ENCODE measurements around the gene MAPK10. TPM values are rescaled to one million over a fixed set of nuclear protein-coding genes. Genes with fewer than 3 reads are reported as not detected.

MAPK10 gene
- total RNA-seq, 4 donors from 2014 or later, result 1.7 to 8.6 (median 4.4) TPM

GRCh38 chr4:86235549-86235948 lies 124.3 kb downstream of the MAPK10 start:
- Histone ChIP-seq H3K4me1 (no peaks in the 10 kb centered on the region), H3K4me3 (no peak overlapping the region), H3K27me3 (no peaks in the 10 kb centered on the region), H3K9me3 (peaks cover 0 to 4% (median 0%) of the 10 kb centered on the region in 3 donors), H3K27ac (no peak overlapping the region), H3K36me3 (no peaks in the 10 kb centered on the region)
- intact Hi-C loops (cut with DNase I), result no loop called here
- no peak for DNase-seq
- TF ChIP-seq CTCF (IDR thresholded peaks at IDR 0.05) (no peak), POLR2A (IDR thresholded peaks at IDR 0.05) (no peak)
- 75 to 80% methylated on average over 5 of the region's 5 CpGs for WGBS, 2 donors

DNA sequence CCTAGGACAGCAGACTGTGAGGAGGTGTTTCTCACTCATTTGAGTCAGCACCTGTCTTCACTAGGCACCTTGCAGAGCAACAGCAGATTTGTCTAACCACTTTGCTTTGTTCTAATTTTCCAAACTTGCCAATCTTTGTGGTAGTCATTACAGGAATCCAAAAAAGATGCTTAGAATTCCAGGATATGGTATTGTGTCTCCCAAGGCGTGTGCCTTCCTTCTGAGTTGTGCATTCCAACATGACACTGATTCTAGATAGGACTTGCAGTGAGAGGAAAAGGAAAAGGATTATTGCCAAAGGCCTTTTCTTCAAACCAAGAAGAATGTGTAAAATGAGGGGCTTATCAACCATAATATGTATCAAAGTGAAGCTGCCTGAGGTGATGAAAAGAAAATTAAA lies 126.2 kb downstream of the MAPK10 start:
- Histone ChIP-seq H3K4me3 (no peak overlapping the region), H3K27ac (no peak overlapping the region), H3K9me3 (peaks cover 0 to 4% (median 0%) of the 10 kb centered on the region in 3 donors), H3K4me1 (no peaks in the 10 kb centered on the region), H3K27me3 (no peaks in the 10 kb centered on the region), H3K36me3 (no peaks in the 10 kb centered on the region)
- TF ChIP-seq CTCF (IDR thresholded peaks at IDR 0.05), result no peak
- TF ChIP-seq POLR2A (IDR thresholded peaks at IDR 0.05), result no peak
- 13 to 16% methylated on average over 1 of the region's 1 CpG for WGBS, 2 donors
- DNase-seq, result no peak
- intact Hi-C loops (cut with DNase I), result no loop called here

DNA sequence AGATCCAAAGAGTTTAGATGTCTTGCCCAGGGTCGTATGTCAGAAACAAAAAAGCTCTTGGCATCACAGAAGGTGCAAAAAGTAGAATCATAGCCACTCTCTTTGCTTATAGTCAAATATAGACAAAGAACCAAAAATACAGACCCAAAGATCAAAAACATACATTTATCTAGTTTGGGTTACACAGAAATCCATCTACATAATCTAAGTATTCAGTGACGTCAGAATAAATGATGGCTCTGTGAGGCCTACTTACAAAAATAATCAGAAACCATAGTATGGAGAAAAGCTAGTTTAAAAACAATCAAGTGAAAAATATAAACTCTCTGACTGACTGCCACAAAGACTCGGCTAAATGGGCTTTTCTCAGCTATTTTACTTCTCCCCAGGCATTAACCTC lies 126.8 kb downstream of the MAPK10 start:
- no peak for TF ChIP-seq CTCF (IDR thresholded peaks at IDR 0.05)
- no peak for TF ChIP-seq POLR2A (IDR thresholded peaks at IDR 0.05)
- Histone ChIP-seq H3K4me1 (no peaks in the 10 kb centered on the region), H3K4me3 (no peak overlapping the region), H3K27me3 (no peaks in the 10 kb centered on the region), H3K9me3 (peaks cover 0 to 3% (median 0%) of the 10 kb centered on the region in 3 donors), H3K27ac (no peak overlapping the region), H3K36me3 (no peaks in the 10 kb centered on the region)
- no peak for DNase-seq
- intact Hi-C loops (cut with DNase I), result no loop called here
- 46 to 62% methylated on average over 3 of the region's 3 CpGs for WGBS, 2 donors

DNA sequence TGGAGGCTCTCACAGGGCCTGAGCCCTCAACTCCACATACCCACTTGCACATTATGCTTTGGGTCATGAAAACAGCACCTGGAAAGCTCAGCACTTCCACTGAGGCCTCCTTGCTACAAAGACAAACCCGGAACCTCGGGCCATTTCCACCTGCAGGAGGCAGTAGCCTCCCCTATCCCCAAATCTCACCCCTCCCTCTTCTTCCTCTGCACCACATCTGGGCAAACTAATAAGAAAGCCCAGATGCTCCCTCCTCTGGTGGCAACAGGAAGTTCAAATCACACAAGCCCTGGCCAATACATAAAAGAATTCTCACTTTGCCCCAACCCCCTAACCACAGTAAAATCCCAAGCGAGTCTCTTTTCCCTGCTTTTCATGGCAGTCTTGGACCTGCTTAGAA lies 136.4 kb downstream of the MAPK10 start:
- TF ChIP-seq CTCF (IDR thresholded peaks at IDR 0.05), result peak in 4 of 6 experiments; percentile 14 to 46 (median 24)
- no peak for TF ChIP-seq POLR2A (IDR thresholded peaks at IDR 0.05)
- no peak for DNase-seq
- H3K9me3 ChIP-seq, result no peaks in the 10 kb centered on the region
- H3K4me3 ChIP-seq, result no peak overlapping the region
- H3K27ac ChIP-seq, result no peak overlapping the region
- H3K4me1 ChIP-seq, result peaks cover 0 to 15% (median 5%) of the 10 kb centered on the region in 3 donors
- 60 to 78% methylated on average over 3 of the region's 3 CpGs for WGBS, 2 donors
- no peaks in the 10 kb centered on the region for H3K36me3 ChIP-seq
- intact Hi-C loops (cut with DNase I), result no loop called here
- H3K27me3 ChIP-seq, result no peaks in the 10 kb centered on the region

DNA sequence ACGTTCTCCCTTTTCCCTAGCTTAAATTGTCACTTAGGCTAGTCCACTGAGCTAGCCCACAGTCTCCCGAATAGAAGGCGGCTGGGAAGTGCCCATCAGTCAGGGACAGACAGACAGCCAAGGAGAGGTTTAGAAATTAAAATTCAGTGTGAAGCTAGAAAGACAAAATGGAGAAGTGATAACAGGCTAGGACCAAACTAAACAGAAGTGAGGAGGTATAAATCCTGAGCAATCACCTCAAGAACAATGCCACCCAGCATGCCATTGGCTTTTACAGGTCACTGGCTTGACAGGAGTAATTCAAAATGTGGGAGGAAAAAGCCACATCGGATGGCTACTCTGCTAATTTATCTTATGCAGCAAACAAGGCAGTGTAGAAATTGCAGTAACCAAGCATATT lies 138.9 kb downstream of the MAPK10 start:
- Histone ChIP-seq H3K36me3 (no peaks in the 10 kb centered on the region), H3K27ac (no peak overlapping the region), H3K4me3 (no peak overlapping the region), H3K9me3 (no peaks in the 10 kb centered on the region), H3K4me1 (peaks cover 0 to 15% (median 5%) of the 10 kb centered on the region in 3 donors), H3K27me3 (no peaks in the 10 kb centered on the region)
- TF ChIP-seq POLR2A (IDR thresholded peaks at IDR 0.05) (no peak), CTCF (IDR thresholded peaks at IDR 0.05) (no peak)
- intact Hi-C loops (cut with DNase I), result no loop called here
- WGBS, 2 donors, result 81 to 92% methylated on average over 4 of the region's 4 CpGs
- no peak for DNase-seq
